K562 (cell line): ENCODE measurements around the gene SPIRE1.
"Not testable (repeated sequence)": the region's sequence is repeated elsewhere in the genome, so short reads cannot be mapped to it uniquely, and the experiment has no call there.

Experiments used
- CTCF ChIP-seq, 3 experiments: IDR thresholded peaks in 2 of 3; conservative IDR thresholded peaks in 1 of 3; 2 replicates each; pipeline ENCODE4 v1.5.1; 2011 to 2012; ENCODE audit warnings: low read length in 3 of 3, mild to moderate bottlenecking in 3 of 3, control low read depth in 2 of 3, improper control_type of control experiment in 1 of 3, inconsistent platforms in 1 of 3, low read depth in 1 of 3, mixed read lengths in 1 of 3, moderate library complexity in 1 of 3; ENCODE audit not compliant: insufficient read depth in 2 of 3
- E4F1 ChIP-seq: fragments of 250-450 bp; sonication (Bioruptor Pico); IDR thresholded peaks from 2 replicates; pipeline ENCODE4 v1.5.0; 2021; ENCODE audit warnings: mild to moderate bottlenecking, borderline replicate concordance
- ESRRA ChIP-seq: fragments of 450-650 bp; IDR thresholded peaks from 2 replicates; pipeline ENCODE4 v1.6.1; 2014; ENCODE audit warnings: low read depth, mild to moderate bottlenecking, moderate library complexity, borderline replicate concordance
- HNRNPK ChIP-seq: fragments of 200-400 bp; formaldehyde crosslinking; IDR thresholded peaks from one replicate; pipeline ENCODE4 v1.6.1; 2018; ENCODE audit warnings: mild to moderate bottlenecking, low read depth, low read length; ENCODE audit not compliant: poor library complexity, severe bottlenecking
- MNT ChIP-seq, 2 experiments: fragments of 450-650 bp; conservative IDR thresholded peaks; 2 replicates each; pipeline ENCODE4 v1.6.1; 2017; ENCODE audit warnings: mild to moderate bottlenecking in 2 of 2, moderate library complexity in 2 of 2
- MXI1 ChIP-seq: IDR thresholded peaks from 2 replicates; pipeline ENCODE4 v1.6.1; 2011; ENCODE audit warnings: low read depth, mild to moderate bottlenecking, improper control_type of control experiment, low read length
- POLR2A ChIP-seq: fragments of 450-650 bp; conservative IDR thresholded peaks from 2 replicates; pipeline ENCODE4 v1.6.1; 2016
- POLR2AphosphoS5 ChIP-seq: IDR thresholded peaks from 2 replicates; pipeline ENCODE4 v1.6.1; 2011; ENCODE audit warnings: mild to moderate bottlenecking, low read depth, low read length, moderate library complexity; ENCODE audit not compliant: control insufficient read depth, insufficient read depth
- RBBP5 ChIP-seq: fragments of 200-600 bp; sonication (generic); IDR thresholded peaks from 2 replicates; pipeline ENCODE4 v1.6.1; 2012; ENCODE audit warnings: borderline replicate concordance, mild to moderate bottlenecking, low read length, control low read depth, inconsistent platforms; ENCODE audit not compliant: insufficient read depth, poor library complexity, severe bottlenecking
- ZNF431 ChIP-seq: sonication (generic); formaldehyde crosslinking; IDR thresholded peaks from 2 replicates; pipeline ENCODE4 v1.8.0; 2022; ENCODE audit warnings: mild to moderate bottlenecking, missing genetic modification reagents
- ZNF780A ChIP-seq: fragments of 250-450 bp; sonication (Bioruptor Pico); IDR thresholded peaks from 2 replicates; pipeline ENCODE4 v1.5.0; 2021; ENCODE audit warnings: mild to moderate bottlenecking

- TF ChIP-seq MNT (conservative IDR thresholded peaks at IDR 0.05); RBBP5; ZNF431 (CRISPR knock-in tag); ESRRA; HNRNPK; POLR2A; CTCF (IDR thresholded peaks at IDR 0.05 in 2 of 3, conservative IDR thresholded peaks at IDR 0.05 in 1 of 3; ENCODE audit: insufficient read depth in 2 of 3, low read depth in 1 of 3, low read length in 3 of 3); ZNF780A (CRISPR knock-in tag); E4F1 (CRISPR knock-in tag); MXI1; POLR2AphosphoS5: not testable (repeated sequence)
Observed at GRCh38 chr18:12551943-12552878, 105.7 kb downstream of the SPIRE1 start.
